ENCODE measurements around the gene AP5B1.

DNA sequence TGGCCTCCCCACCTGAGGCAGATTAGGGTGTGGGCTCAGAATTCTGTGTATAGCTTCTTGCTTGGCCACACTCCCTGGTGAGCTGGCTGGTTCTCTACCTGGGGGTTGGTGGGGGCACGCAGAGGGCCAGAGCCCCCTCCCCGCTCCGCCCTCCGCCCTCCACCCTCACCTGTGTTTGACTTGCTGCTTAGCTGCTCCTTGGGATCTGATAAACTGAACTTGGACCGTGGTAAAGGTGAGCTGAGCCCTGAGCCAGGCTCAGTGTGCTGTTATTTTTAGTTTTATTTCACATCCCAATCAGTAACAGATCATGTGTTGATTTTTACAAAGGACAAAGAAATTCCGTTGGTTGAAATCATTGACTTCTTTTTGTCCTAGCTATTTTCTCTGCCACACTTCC, 8.0 kb upstream of the AP5B1 start:
- no peak for TF ChIP-seq RARB (CRISPR knock-in tag; IDR thresholded peaks at IDR 0.05)
- no peak for TF ChIP-seq TOX (CRISPR knock-in tag; IDR thresholded peaks at IDR 0.05; ENCODE audit: borderline replicate concordance)
- no peak for TF ChIP-seq PATZ1 (CRISPR knock-in tag; IDR thresholded peaks at IDR 0.05; ENCODE audit: borderline replicate concordance)
- TF ChIP-seq ZC3H10 (CRISPR knock-in tag; IDR thresholded peaks at IDR 0.05) = no peak
- no peak for TF ChIP-seq PPARA (CRISPR knock-in tag; IDR thresholded peaks at IDR 0.05; ENCODE audit: borderline replicate concordance)
- no peak for TF ChIP-seq ZNF70 (CRISPR knock-in tag; IDR thresholded peaks at IDR 0.05)
- no peak for TF ChIP-seq ZNF8 (CRISPR knock-in tag; IDR thresholded peaks at IDR 0.05)
- no peak for TF ChIP-seq CREB5 (CRISPR knock-in tag; IDR thresholded peaks at IDR 0.05; ENCODE audit: low read depth)
- TF ChIP-seq ZFP30 (CRISPR knock-in tag; IDR thresholded peaks at IDR 0.05) = no peak
- TF ChIP-seq ESRRG (CRISPR knock-in tag; IDR thresholded peaks at IDR 0.05) = no peak
- TF ChIP-seq SNAI2 (CRISPR knock-in tag; IDR thresholded peaks at IDR 0.05) = no peak
